B cell (primary cell): ENCODE results near the gene TYK2. TPM values are rescaled to one million over a fixed set of nuclear protein-coding genes. Genes with fewer than 3 reads are reported as not detected.
A peak's percentile ranks its signal among the peaks of the same experiment; 100 is the strongest.

Source experiments
- ATAC-seq: fragments of 200-7000 bp; cut with Tn5 transposase; one replicate; pipeline ENCODE4 v1.10.0; 2021; ENCODE audit warnings: low read depth, mild to moderate bottlenecking, moderate number of reproducible peaks, moderate library complexity
- CTCF ChIA-PET: fragments of 350-600 bp; sonication (Branson Sonifier 250); formaldehyde crosslinking; loops from one replicate; lab custom pipeline; 2021; ENCODE audit warnings: antibody characterized with exemption, inconsistent platforms; lab: Charles Lee
- POLR2A ChIA-PET: fragments of 350-600 bp; sonication (Branson Sonifier 250); formaldehyde crosslinking; loops from one replicate; lab custom pipeline; 2021; ENCODE audit warnings: antibody characterized with exemption; lab: Charles Lee
- DNase-seq: peaks from one replicate; pipeline ENCODE4 v3.0.0; 2013
- H2AFZ ChIP-seq: 2 replicates; pipeline ENCODE4 v1.6.1; 2012; ENCODE audit warnings: mild to moderate bottlenecking, low read depth, low read length; ENCODE audit not compliant: insufficient read depth, poor library complexity, severe bottlenecking
- H3K27ac ChIP-seq, 2 donors: 1 replicate in 1 of 2; 2 replicates in 1 of 2; pipeline ENCODE4 v1.5.1; 2012 to 2013; ENCODE audit warnings: low read length in 2 of 2, mild to moderate bottlenecking in 2 of 2, moderate library complexity in 1 of 2
- H3K27me3 ChIP-seq, 4 experiments: fragments of 200-600 bp in 1 of 4; sonication (generic) in 1 of 4; replicated peaks in 1 of 4; 1 replicate in 2 of 4; 2 replicates in 2 of 4; pipeline versions ENCODE4 v1.6.1 to v1.7.0; 2013 to 2016; ENCODE audit warnings: low read length in 3 of 4, mild to moderate bottlenecking in 2 of 4, mixed read lengths in 1 of 4, moderate library complexity in 1 of 4; ENCODE audit not compliant: insufficient read depth in 4 of 4, control insufficient read depth in 3 of 4; ENCODE audit errors: control extremely low read depth in 1 of 4
- H3K36me3 ChIP-seq, 2 experiments: replicated peaks in 1 of 2; 1 replicate in 1 of 2; 2 replicates in 1 of 2; pipeline versions ENCODE4 v1.6.1 to v1.7.1; 2013; ENCODE audit warnings: low read length in 1 of 2; ENCODE audit not compliant: insufficient read depth in 2 of 2, control insufficient read depth in 1 of 2; ENCODE audit errors: control extremely low read depth in 1 of 2, extremely low read depth in 1 of 2
- H3K4me1 ChIP-seq, 2 donors: fragments of 200-600 bp in 1 of 2; sonication (generic) in 1 of 2; 1 replicate in 1 of 2; 2 replicates in 1 of 2; pipeline versions ENCODE4 v1.5.1 to v1.6.1; 2013 to 2017; ENCODE audit warnings: low read length in 2 of 2; ENCODE audit not compliant: control insufficient read depth in 2 of 2, insufficient read depth in 2 of 2
- H3K4me2 ChIP-seq: replicated peaks from 2 replicates; pipeline ENCODE3; 2012; ENCODE audit warnings: mild to moderate bottlenecking, low read depth, low read length; ENCODE audit not compliant: poor library complexity, severe bottlenecking
- H3K4me3 ChIP-seq, 5 experiments: fragments of 200-600 bp in 1 of 5; sonication (generic) in 1 of 5; 1 replicate in 3 of 5; 2 replicates in 2 of 5; pipeline versions ENCODE4 v1.5.1 to v1.7.0; 2011 to 2016; ENCODE audit warnings: low read length in 4 of 5, mild to moderate bottlenecking in 4 of 5, low read depth in 2 of 5, control low read depth in 1 of 5, moderate library complexity in 1 of 5; ENCODE audit not compliant: insufficient read depth in 1 of 5; ENCODE audit errors: control extremely low read depth in 1 of 5, extremely low read depth in 1 of 5
- H3K79me2 ChIP-seq: fragments of 200-600 bp; sonication (generic); one replicate; pipeline ENCODE4 v1.6.0; 2016; ENCODE audit warnings: low read length; ENCODE audit not compliant: control insufficient read depth, insufficient read depth
- H3K9ac ChIP-seq: fragments of 200-600 bp; sonication (generic); 2 replicates; pipeline ENCODE4 v1.6.1; 2017; ENCODE audit warnings: mild to moderate bottlenecking, low read length, moderate library complexity
- H3K9me3 ChIP-seq, 3 donors: one replicate each; pipeline versions ENCODE4 v1.6.1 to v1.7.1; 2013; ENCODE audit warnings: low read length in 2 of 3; ENCODE audit not compliant: control insufficient read depth in 2 of 3, insufficient read depth in 1 of 3; ENCODE audit errors: control extremely low read depth in 1 of 3
- H4K20me1 ChIP-seq: 2 replicates; pipeline ENCODE4 v1.6.0; 2012; ENCODE audit warnings: mild to moderate bottlenecking, low read length; ENCODE audit not compliant: insufficient read depth, control insufficient read depth, poor library complexity, severe bottlenecking
- H3K27ac Mint-ChIP-seq: one replicate; pipeline ENCODE4 v1.8.0; 2021; ENCODE audit warnings: mixed read lengths
- H3K27me3 Mint-ChIP-seq: one replicate; pipeline ENCODE4 v1.8.0; 2021; ENCODE audit warnings: mixed read lengths
- H3K4me1 Mint-ChIP-seq: one replicate; pipeline ENCODE4 v1.8.0; 2021; ENCODE audit warnings: mixed read lengths
- H3K4me3 Mint-ChIP-seq: one replicate; pipeline ENCODE4 v1.8.0; 2021; ENCODE audit warnings: mixed read lengths
- H3K9me3 Mint-ChIP-seq: one replicate; pipeline ENCODE4 v1.8.0; 2022; ENCODE audit warnings: mixed read lengths; ENCODE audit not compliant: insufficient read depth
- EZH2 ChIP-seq: IDR thresholded peaks from 2 replicates; pipeline ENCODE4 v1.6.1; 2012; ENCODE audit warnings: borderline replicate concordance, low read depth, mild to moderate bottlenecking, moderate library complexity, low read length; ENCODE audit not compliant: insufficient read depth, poor library complexity, severe bottlenecking
- WGBS: methylation state at CpG from one replicate; pipeline ENCODE4 v1.1.5; 2013; ENCODE audit warnings: missing lambda C conversion rate; ENCODE audit not compliant: insufficient coverage; 5-methylcytosine and 5-hydroxymethylcytosine counted together
- intact Hi-C: fragments of 100-400 bp; cut with micrococcal nuclease; formaldehyde crosslinking; loops from one replicate; pipeline ENCODE4 v1.10.0; 2022
- polyA minus RNA-seq: library from RNA; depleted of rRNA, polyadenylated mRNA; stranded (reverse); fragments of >200 nt; gene quantifications from 2 replicates; pipeline ENCODE4 v1.2.3, GENCODE V29; 2012
- polyA plus RNA-seq: library from polyadenylated mRNA; depleted of rRNA; stranded (reverse); fragments of >200 nt; gene quantifications from 2 replicates; pipeline ENCODE4 v1.2.3, GENCODE V29; 2012
- total RNA-seq, 2 donors: library from RNA; stranded (reverse); fragments of 120-200 nt in 1 of 2; gene quantifications; 1 replicate in 1 of 2; 2 replicates in 1 of 2; pipeline versions ENCODE4 v1.2.3 to v1.2.4, GENCODE V29; 2013 to 2022
- TF ChIP-seq, protein P1 (sequence below): fragments of 200-600 bp; IDR thresholded peaks from one replicate; pipeline ENCODE4 v1.8.0; 2022; ENCODE audit warnings: antibody characterized with exemption, mild to moderate bottlenecking

The TYK2 gene
- total RNA-seq (337 and 347 TPM in 2 replicates), polyA plus RNA-seq (293 and 343 TPM in 2 replicates), polyA minus RNA-seq (255 and 274 TPM in 2 replicates)
- 172 TPM for total RNA-seq (2013)

- Histone ChIP-seq H3K4me1 (peaks cover 10 to 17% of the 10 kb centered on the region in 2 donors), H3K9me3 (no peaks in the 10 kb centered on the region), H3K4me2 (peak within 1 kb of the TSS; percentile 99), H3K9ac (peak within 1 kb of the TSS; percentile 94), H3K4me3 (peak within 1 kb of the TSS; percentile 63 to 99 (median 90)), H4K20me1 (no peaks in the 10 kb centered on the region), H3K27me3 (no peaks in the 10 kb centered on the region), H2AFZ (peak within 1 kb of the TSS; percentile 98), H3K79me2 (peaks cover 30% of the 10 kb centered on the region), H3K27ac (peak within 1 kb of the TSS; percentile 78 to 91), H3K36me3 (peaks cover 0 to 12% of the 10 kb centered on the region in 2 experiments)
- H3K27ac Mint-ChIP-seq: peak within 1 kb of the TSS; percentile 91
- CTCF ChIA-PET: interaction anchor here (0.6 to 18.2 kb wide), 13 partner anchors 8 to 322 kb away, joined by 3 to 570 read pairs (median 5); partner anchors contain the start of gene ICAM1
- TF ChIP-seq, protein P1, sequence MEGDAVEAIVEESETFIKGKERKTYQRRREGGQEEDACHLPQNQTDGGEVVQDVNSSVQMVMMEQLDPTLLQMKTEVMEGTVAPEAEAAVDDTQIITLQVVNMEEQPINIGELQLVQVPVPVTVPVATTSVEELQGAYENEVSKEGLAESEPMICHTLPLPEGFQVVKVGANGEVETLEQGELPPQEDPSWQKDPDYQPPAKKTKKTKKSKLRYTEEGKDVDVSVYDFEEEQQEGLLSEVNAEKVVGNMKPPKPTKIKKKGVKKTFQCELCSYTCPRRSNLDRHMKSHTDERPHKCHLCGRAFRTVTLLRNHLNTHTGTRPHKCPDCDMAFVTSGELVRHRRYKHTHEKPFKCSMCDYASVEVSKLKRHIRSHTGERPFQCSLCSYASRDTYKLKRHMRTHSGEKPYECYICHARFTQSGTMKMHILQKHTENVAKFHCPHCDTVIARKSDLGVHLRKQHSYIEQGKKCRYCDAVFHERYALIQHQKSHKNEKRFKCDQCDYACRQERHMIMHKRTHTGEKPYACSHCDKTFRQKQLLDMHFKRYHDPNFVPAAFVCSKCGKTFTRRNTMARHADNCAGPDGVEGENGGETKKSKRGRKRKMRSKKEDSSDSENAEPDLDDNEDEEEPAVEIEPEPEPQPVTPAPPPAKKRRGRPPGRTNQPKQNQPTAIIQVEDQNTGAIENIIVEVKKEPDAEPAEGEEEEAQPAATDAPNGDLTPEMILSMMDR: no peak
- no peak for TF ChIP-seq EZH2
- H3K4me3 Mint-ChIP-seq: peak within 1 kb of the TSS; percentile 87
- peak; percentile 99 for DNase-seq
- H3K4me1 Mint-ChIP-seq: peaks cover 21% of the 10 kb centered on the region
- H3K27me3 Mint-ChIP-seq: no peaks in the 10 kb centered on the region
- intact Hi-C loops: loop anchor here (1.0 to 2.0 kb wide), 5 partner anchors 23 to 284 kb away; partner anchors contain the start of genes CDC37, ICAM1 and RAVER1
- WGBS: under 1% methylated on average over 58 of the region's 58 CpGs
- POLR2A ChIA-PET: interaction anchor here (0.5 to 2.3 kb wide), 7 partner anchors 38 to 186 kb away, joined by 3 to 15 read pairs (median 6); partner anchors contain the start of genes DNMT1, ICAM1 and RAVER1
- ATAC-seq: peak; percentile 91
- H3K9me3 Mint-ChIP-seq: no peaks in the 10 kb centered on the region
These were observed at the start of gene TYK2 for GRCh38 chr19:10380313-10381102. Gene TYK2, minus strand, starts transcription at chr19:10380572. Its CDS starts 2,166 bp downstream, at chr19:10378406.
